ENCODE results near the gene SKOR2.

- no peak for TF ChIP-seq CTCF (IDR thresholded peaks at IDR 0.05)
- TF ChIP-seq POLR2A (IDR thresholded peaks at IDR 0.05), result no peak
- no peak for TF ChIP-seq EP300 (IDR thresholded peaks at IDR 0.05)
These were observed 79.0 kb downstream of the SKOR2 start for GRCh38 chr18:47172476-47172875.
